WERI-Rb-1 (cell line): ENCODE data around the gene SERPINF2.

Source experiments
- DNase-seq: peaks from one replicate; pipeline ENCODE4 v3.0.0-alpha.2; 2020
- H3K27ac ChIP-seq: fragments of 250-450 bp; sonication (Bioruptor Pico); 2 replicates; pipeline ENCODE4 v1.5.1; 2020; ENCODE audit warnings: mild to moderate bottlenecking, moderate library complexity
- H3K27me3 ChIP-seq: fragments of 250-450 bp; sonication (Bioruptor Pico); 2 replicates; pipeline ENCODE4 v1.5.1; 2021; ENCODE audit warnings: mild to moderate bottlenecking, low read depth, moderate library complexity; ENCODE audit not compliant: insufficient read depth, severe bottlenecking
- H3K36me3 ChIP-seq: fragments of 250-450 bp; sonication (Bioruptor Pico); 2 replicates; pipeline ENCODE4 v1.5.1; 2020; ENCODE audit warnings: mild to moderate bottlenecking, moderate library complexity
- H3K4me3 ChIP-seq: 2 replicates; pipeline ENCODE4 v1.5.1; 2011; ENCODE audit warnings: low read depth, mild to moderate bottlenecking, control low read depth, low read length
- H3K9me3 ChIP-seq: fragments of 250-450 bp; sonication (Bioruptor Pico); 2 replicates; pipeline ENCODE4 v1.5.1; 2021; ENCODE audit warnings: mild to moderate bottlenecking, moderate library complexity; ENCODE audit not compliant: severe bottlenecking
- CTCF ChIP-seq: IDR thresholded peaks from 2 replicates; pipeline ENCODE4 v1.5.1; 2011; ENCODE audit warnings: low read depth, mild to moderate bottlenecking, control low read depth, inconsistent platforms, low read length

The SERPINF2 gene

DNA sequence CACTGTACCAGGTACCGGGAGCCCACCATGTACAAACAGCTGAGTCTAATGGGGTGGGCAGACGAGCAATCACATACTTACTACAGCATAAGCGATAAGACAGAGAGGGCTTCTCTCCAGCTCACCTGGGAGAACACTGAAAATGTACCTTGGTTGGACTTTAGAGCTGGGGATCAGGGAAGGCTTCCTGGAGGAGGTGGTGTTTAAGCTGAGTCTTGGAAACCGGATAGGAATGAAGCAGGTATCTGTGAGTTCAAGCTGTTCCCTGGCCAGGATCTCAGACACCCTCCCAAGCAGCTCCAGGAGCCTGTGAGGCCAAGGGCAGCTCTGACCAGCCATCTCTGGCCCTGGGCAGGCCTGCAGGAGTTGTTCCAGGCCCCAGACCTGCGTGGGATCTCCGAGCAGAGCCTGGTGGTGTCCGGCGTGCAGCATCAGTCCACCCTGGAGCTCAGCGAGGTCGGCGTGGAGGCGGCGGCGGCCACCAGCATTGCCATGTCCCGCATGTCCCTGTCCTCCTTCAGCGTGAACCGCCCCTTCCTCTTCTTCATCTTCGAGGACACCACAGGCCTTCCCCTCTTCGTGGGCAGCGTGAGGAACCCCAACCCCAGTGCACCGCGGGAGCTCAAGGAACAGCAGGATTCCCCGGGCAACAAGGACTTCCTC lies 11.2 kb downstream of the SERPINF2 start:
- H3K27me3 ChIP-seq, result no peaks in the 10 kb centered on the region
- H3K9me3 ChIP-seq, result no peaks in the 10 kb centered on the region
- TF ChIP-seq CTCF, result no peak
- H3K36me3 ChIP-seq, result no peaks in the 10 kb centered on the region
- no peak overlapping the region for H3K4me3 ChIP-seq
- H3K27ac ChIP-seq, result no peak overlapping the region
- DNase-seq, result no peak

- no peak for TF ChIP-seq CTCF
- DNase-seq, result no peak
- no peaks in the 10 kb centered on the region for H3K27me3 ChIP-seq
- no peak overlapping the region for H3K4me3 ChIP-seq
- H3K9me3 ChIP-seq, result no peaks in the 10 kb centered on the region
- H3K27ac ChIP-seq, result no peak overlapping the region
- H3K36me3 ChIP-seq, result no peaks in the 10 kb centered on the region
Observed at GRCh38 chr17:1754430-1755112, 11.9 kb downstream of the SERPINF2 start.

GRCh38 chr17:1755252-1755826 lies 12.7 kb downstream of the SERPINF2 start:
- Histone ChIP-seq H3K4me3 (no peak overlapping the region), H3K27me3 (no peaks in the 10 kb centered on the region), H3K9me3 (no peaks in the 10 kb centered on the region), H3K36me3 (no peaks in the 10 kb centered on the region), H3K27ac (no peak overlapping the region)
- DNase-seq, result no peak
- no peak for TF ChIP-seq CTCF

DNA sequence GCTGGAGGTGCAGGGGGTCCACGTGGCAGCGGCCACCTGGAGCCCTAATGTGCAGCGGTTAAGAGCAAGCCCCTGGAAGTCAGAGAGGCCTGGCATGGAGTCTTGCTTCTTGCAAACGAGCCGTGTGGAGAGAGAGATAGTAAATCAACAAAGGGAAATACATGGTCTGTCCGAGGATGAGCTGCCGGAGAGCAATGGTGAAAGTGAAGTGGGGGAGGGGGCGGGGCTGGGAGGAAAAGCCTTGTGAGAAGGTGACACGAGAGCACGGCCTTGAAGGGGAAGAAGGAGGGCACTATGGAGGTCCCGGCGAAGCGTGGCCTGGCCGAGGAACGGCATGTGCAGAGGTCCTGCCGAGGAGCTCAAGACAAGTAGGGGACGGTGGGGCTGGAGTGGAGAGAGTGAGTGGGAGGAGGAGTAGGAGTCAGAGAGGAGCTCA lies 13.2 kb downstream of the SERPINF2 start:
- Histone ChIP-seq H3K27me3 (no peaks in the 10 kb centered on the region), H3K9me3 (no peaks in the 10 kb centered on the region), H3K4me3 (no peak overlapping the region), H3K27ac (no peak overlapping the region), H3K36me3 (no peaks in the 10 kb centered on the region)
- peak; percentile 25 for DNase-seq
- TF ChIP-seq CTCF, result no peak

DNA sequence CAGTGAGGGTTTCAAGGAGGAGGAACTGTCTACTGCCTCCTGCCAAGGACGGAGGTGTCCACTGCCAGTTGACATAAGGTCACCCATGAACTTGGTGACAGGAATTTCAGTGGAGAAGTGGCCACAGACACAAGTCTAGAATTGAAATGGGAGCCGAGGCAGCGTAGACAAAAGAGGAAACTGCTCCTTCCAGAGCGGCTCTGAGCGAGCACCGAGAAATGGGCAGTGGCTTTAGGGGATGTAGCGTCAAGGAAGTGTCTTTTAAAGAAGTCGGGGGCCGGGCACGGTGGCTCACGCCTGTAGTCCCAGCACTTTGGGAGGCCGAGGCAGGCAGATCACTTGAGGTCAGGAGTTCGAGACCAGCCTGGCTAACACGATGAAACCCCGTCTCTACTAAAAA lies 16.1 kb downstream of the SERPINF2 start:
- Histone ChIP-seq H3K4me3 (no peak overlapping the region), H3K9me3 (no peaks in the 10 kb centered on the region), H3K36me3 (no peaks in the 10 kb centered on the region), H3K27me3 (no peaks in the 10 kb centered on the region), H3K27ac (no peak overlapping the region)
- no peak for DNase-seq
- no peak for TF ChIP-seq CTCF
